Measurements from ENCODE around the gene KDR.
A peak's percentile ranks its signal among the peaks of the same experiment; 100 is the strongest.

Gene KDR

GRCh38 chr4:55125087-55125721 lies at the start of gene KDR:
KDR (minus strand) TSS chr4:55125595; CDS start chr4:55125293, 302 bp downstream.
- peak; percentile 14 to 16 for DNase-seq

- DNase-seq, result no peak
Measured at GRCh38 chr4:55173580-55173979, 48.2 kb upstream of the KDR start.

GRCh38 chr4:55172694-55173287 lies 47.4 kb upstream of the KDR start:
- no peak for DNase-seq

- DNase-seq, result no peak
Measured at GRCh38 chr4:55170462-55170861, 45.1 kb upstream of the KDR start.

GRCh38 chr4:55169352-55169961 lies 44.1 kb upstream of the KDR start:
- no peak for DNase-seq

- DNase-seq, result no peak
Measured at GRCh38 chr4:55162396-55162795, 37.0 kb upstream of the KDR start.

- no peak for DNase-seq
Measured at GRCh38 chr4:55161739-55162138, 36.3 kb upstream of the KDR start.

GRCh38 chr4:55159851-55160250 lies 34.5 kb upstream of the KDR start:
- DNase-seq, result no peak

GRCh38 chr4:55158957-55159356 lies 33.6 kb upstream of the KDR start:
- no peak for DNase-seq

- no peak for DNase-seq
Measured at GRCh38 chr4:55157559-55158277, 32.3 kb upstream of the KDR start.

- DNase-seq, result no peak
Measured at GRCh38 chr4:55154933-55155332, 29.5 kb upstream of the KDR start.

- no peak for DNase-seq
Measured at GRCh38 chr4:55154290-55154880, 29.0 kb upstream of the KDR start.

GRCh38 chr4:55143858-55144257 lies 18.5 kb upstream of the KDR start:
- no peak for DNase-seq

- DNase-seq, result no peak
Measured at GRCh38 chr4:55138367-55138766, 13.0 kb upstream of the KDR start.

GRCh38 chr4:55136634-55137033 lies 11.2 kb upstream of the KDR start:
- no peak for DNase-seq

GRCh38 chr4:55133951-55134350 lies 8.6 kb upstream of the KDR start:
- DNase-seq, result no peak

- no peak for DNase-seq
Measured at GRCh38 chr4:55132775-55133174, 7.4 kb upstream of the KDR start.

- DNase-seq, result no peak
Measured at GRCh38 chr4:55127521-55127920, 2.1 kb upstream of the KDR start.

GRCh38 chr4:55127053-55127452 lies 1.7 kb upstream of the KDR start:
- DNase-seq, result no peak

GRCh38 chr4:55125763-55126541 lies 557 bp upstream of the KDR start:
- DNase-seq, result no peak

- DNase-seq, result no peak
Measured at GRCh38 chr4:55124322-55125076, 896 bp downstream of the KDR start.

- DNase-seq, result no peak
Measured at GRCh38 chr4:55123791-55124190, 1.6 kb downstream of the KDR start.

All from activated T-cell treated with anti-CD3 and anti-CD28 coated beads, Interleukin-2, amount 50 U/mL, for 48 hours (primary cell).